HCT116 (cell line): Measurements from ENCODE around the gene PDK1. TPM values are rescaled to one million over a fixed set of nuclear protein-coding genes. Genes with fewer than 3 reads are reported as not detected.

Source experiments
- ATAC-seq: fragments of 200-7000 bp; cut with Tn5 transposase; 2 replicates; pipeline ENCODE4 v1.9.1; 2020; ENCODE audit warnings: mild to moderate bottlenecking, moderate library complexity
- BruUV-seq: library from RNA; stranded (reverse); fragments of 400-500 nt; replicated peaks from 2 replicates; lab custom pipeline; 2021; lab: Mats Ljungman, UMichigan
- CTCF ChIA-PET: fragments of 300-600 bp; sonication (Branson Sonifier 250); formaldehyde crosslinking; loops from one replicate; lab custom pipeline; 2021; ENCODE audit warnings: antibody characterized with exemption; lab: Charles Lee
- POLR2A ChIA-PET: fragments of 300-600, 350-600 bp; sonication (Branson Sonifier 250); formaldehyde crosslinking; loops from one replicate; lab custom pipeline; 2021; ENCODE audit warnings: antibody characterized with exemption; lab: Charles Lee
- RAD21 ChIA-PET, 2 experiments: fragments of 300-600 bp; sonication (Branson Sonifier 250); formaldehyde crosslinking; loops; one replicate each; lab custom pipeline; 2023; ENCODE audit warnings: low total read pairs in 2 of 2; ENCODE audit not compliant: uncharacterized antibody in 2 of 2, unreplicated experiment in 2 of 2, low non-redundant PET in 1 of 2; lab: Charles Lee
- DNase-seq: peaks from one replicate; pipeline ENCODE4 v3.0.0-alpha.2; 2010; ENCODE audit warnings: low read depth, low spot score
- H2AFZ ChIP-seq: fragments of 200-600 bp; shearing (Covaris generic), sonication (generic); 2 replicates; pipeline ENCODE4 v1.6.1; 2017; ENCODE audit warnings: low read depth, mixed run types, mixed read lengths, antibody characterized with exemption, low read length; ENCODE audit not compliant: poor library complexity, severe bottlenecking
- H3K27ac ChIP-seq: 2 replicates; pipeline ENCODE4 v1.5.1; 2012; ENCODE audit warnings: low read depth, low read length
- H3K27me3 ChIP-seq: fragments of 200-600 bp; sonication (generic); 2 replicates; pipeline ENCODE4 v1.6.1; 2016; ENCODE audit warnings: mixed run types, low read length, mixed read lengths; ENCODE audit not compliant: insufficient read depth
- H3K36me3 ChIP-seq, 2 experiments: fragments of 200-500 bp in 1 of 2; fragments of 200-600 bp in 1 of 2; sonication (Bioruptor generic) in 1 of 2; sonication (generic) in 1 of 2; 2 replicates each; pipeline versions ENCODE4 v1.5.1 to v1.6.1; 2014 to 2016; ENCODE audit warnings: low read length in 2 of 2, inconsistent platforms in 1 of 2, mixed read lengths in 1 of 2, mixed run types in 1 of 2; ENCODE audit not compliant: insufficient read depth in 2 of 2, control insufficient read depth in 1 of 2
- H3K4me1 ChIP-seq, 2 experiments: fragments of 200-600 bp in 1 of 2; sonication (generic) in 1 of 2; 2 replicates each; pipeline versions ENCODE4 v1.5.1 to v1.6.1; 2012 to 2017; ENCODE audit warnings: low read length in 2 of 2, inconsistent platforms in 1 of 2, mild to moderate bottlenecking in 1 of 2, mixed read lengths in 1 of 2, mixed run types in 1 of 2, moderate library complexity in 1 of 2; ENCODE audit not compliant: insufficient read depth in 2 of 2, control insufficient read depth in 1 of 2
- H3K4me2 ChIP-seq: fragments of 200-600 bp; sonication (generic); 2 replicates; pipeline ENCODE4 v1.6.1; 2017; ENCODE audit warnings: mixed run types, low read length, mixed read lengths
- H3K4me3 ChIP-seq, 2 experiments: fragments of 200-600 bp in 1 of 2; sonication (generic) in 1 of 2; replicated peaks in 1 of 2; 2 replicates each; pipeline ENCODE4 v1.5.1; 2011 to 2016; ENCODE audit warnings: low read length in 2 of 2, control low read depth in 1 of 2, low read depth in 1 of 2, mild to moderate bottlenecking in 1 of 2, mixed read lengths in 1 of 2, mixed run types in 1 of 2
- H3K79me2 ChIP-seq: fragments of 200-600 bp; sonication (generic); 2 replicates; pipeline ENCODE4 v1.6.1; 2017; ENCODE audit warnings: mild to moderate bottlenecking, mixed run types, low read length, moderate library complexity, mixed read lengths; ENCODE audit not compliant: insufficient read depth
- H3K9ac ChIP-seq: fragments of 200-600 bp; sonication (generic); 2 replicates; pipeline ENCODE4 v1.6.1; 2016; ENCODE audit warnings: low read length, mixed read lengths
- H3K9me2 ChIP-seq: fragments of 200-600 bp; sonication (generic), shearing (Covaris generic); 2 replicates; pipeline ENCODE4 v1.6.1; 2017; ENCODE audit warnings: mixed run types, mild to moderate bottlenecking, moderate library complexity; ENCODE audit not compliant: insufficient read depth
- H3K9me3 ChIP-seq, 2 experiments: fragments of 200-500 bp in 1 of 2; fragments of 200-600 bp in 1 of 2; sonication (Bioruptor generic) in 1 of 2; sonication (generic) in 1 of 2; 2 replicates each; pipeline ENCODE4 v1.6.1; 2014 to 2017; ENCODE audit warnings: low read length in 2 of 2, mixed read lengths in 2 of 2, inconsistent platforms in 1 of 2, low read depth in 1 of 2, mild to moderate bottlenecking in 1 of 2, mixed run types in 1 of 2, moderate library complexity in 1 of 2; ENCODE audit not compliant: control insufficient read depth in 1 of 2, insufficient read depth in 1 of 2
- H4K20me1 ChIP-seq: fragments of 200-600 bp; sonication (generic), shearing (Covaris generic); 2 replicates; pipeline ENCODE4 v1.6.1; 2017; ENCODE audit warnings: mixed run types, mild to moderate bottlenecking, moderate library complexity; ENCODE audit not compliant: insufficient read depth
- EZH2phosphoT487 ChIP-seq: fragments of 200-600 bp; IDR thresholded peaks from 2 replicates; pipeline ENCODE4 v1.6.1; 2018; ENCODE audit warnings: antibody characterized with exemption, borderline replicate concordance
- FOSL1 ChIP-seq: IDR thresholded peaks from 2 replicates; pipeline ENCODE4 v1.6.1; 2012; ENCODE audit warnings: low read depth
- JUND ChIP-seq: IDR thresholded peaks from 2 replicates; pipeline ENCODE4 v1.6.1; 2012
- POLR2A ChIP-seq: IDR thresholded peaks from 2 replicates; pipeline ENCODE4 v1.7.0; 2011; ENCODE audit warnings: borderline replicate concordance; ENCODE audit not compliant: insufficient read depth, insufficient read length; ENCODE audit errors: extremely low read depth
- RAD21 ChIP-seq: IDR thresholded peaks from 2 replicates; pipeline ENCODE4 v1.6.1; 2012; ENCODE audit warnings: low read depth, mild to moderate bottlenecking
- REST ChIP-seq: IDR thresholded peaks from 2 replicates; pipeline ENCODE4 v1.6.1; 2012; ENCODE audit warnings: low read depth
- SIN3A ChIP-seq: IDR thresholded peaks from 2 replicates; pipeline ENCODE4 v1.6.1; 2012; ENCODE audit warnings: low read depth
- SRF ChIP-seq: IDR thresholded peaks from 2 replicates; pipeline ENCODE4 v1.6.1; 2012; ENCODE audit warnings: low read depth
- ZFX ChIP-seq: fragments of 450-650 bp; IDR thresholded peaks from 2 replicates; pipeline ENCODE4 v1.6.1; 2017
- ZNF274 ChIP-seq: fragments of 200-500 bp; sonication (Bioruptor generic); IDR thresholded peaks from 2 replicates; pipeline ENCODE4 v1.6.1; 2014; ENCODE audit warnings: mild to moderate bottlenecking, low read depth, low read length, inconsistent platforms
- intact Hi-C: fragments of 100-400 bp; cut with micrococcal nuclease; formaldehyde crosslinking; loops from 2 replicates; pipeline ENCODE4 v1.10.0; 2022
- total RNA-seq: library from RNA; stranded (reverse); gene quantifications from one replicate; pipeline ENCODE4 v1.2.1, GENCODE V29; 2021; ENCODE audit not compliant: unreplicated experiment
- TF ChIP-seq, protein P1 (sequence below), 3 experiments: fragments of 200-600 bp in 1 of 3; sonication (generic) in 1 of 3; IDR thresholded peaks in 2 of 3; conservative IDR thresholded peaks in 1 of 3; 2 replicates each; pipeline ENCODE4 v1.5.1; 2012 to 2017; ENCODE audit warnings: low read depth in 2 of 3, low read length in 2 of 3, antibody characterized with exemption in 1 of 3, borderline replicate concordance in 1 of 3, control low read depth in 1 of 3, mild to moderate bottlenecking in 1 of 3, mixed read lengths in 1 of 3, mixed run types in 1 of 3, moderate library complexity in 1 of 3; ENCODE audit not compliant: insufficient read depth in 1 of 3
- TF ChIP-seq, protein P2 (sequence below): IDR thresholded peaks from 2 replicates; pipeline ENCODE4 v1.6.1; 2012

Gene PDK1
- total RNA-seq, 1 experiment from 2014 or later = 21.3 TPM

DNA sequence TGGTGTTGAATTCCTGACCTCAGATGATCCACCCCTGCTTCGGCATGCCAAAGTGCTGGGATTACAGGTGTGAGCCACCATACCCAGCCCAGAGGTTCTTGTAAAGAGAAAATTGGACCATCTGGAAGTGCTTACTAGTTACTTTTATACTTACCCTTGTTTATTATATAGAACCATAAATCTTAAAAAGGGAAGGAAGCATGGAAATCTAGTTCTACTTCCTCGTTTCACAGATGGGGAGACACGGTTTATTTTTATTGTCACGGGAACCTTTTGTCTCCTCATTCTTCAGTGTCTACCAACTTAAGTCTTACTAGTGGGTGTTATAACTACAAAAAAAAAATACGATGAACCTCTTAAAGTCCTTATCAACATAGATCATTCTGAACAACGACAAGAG is 45.8 kb upstream of the PDK1 start (continued):
- TF ChIP-seq FOSL1 = no peak
- TF ChIP-seq, protein P1, sequence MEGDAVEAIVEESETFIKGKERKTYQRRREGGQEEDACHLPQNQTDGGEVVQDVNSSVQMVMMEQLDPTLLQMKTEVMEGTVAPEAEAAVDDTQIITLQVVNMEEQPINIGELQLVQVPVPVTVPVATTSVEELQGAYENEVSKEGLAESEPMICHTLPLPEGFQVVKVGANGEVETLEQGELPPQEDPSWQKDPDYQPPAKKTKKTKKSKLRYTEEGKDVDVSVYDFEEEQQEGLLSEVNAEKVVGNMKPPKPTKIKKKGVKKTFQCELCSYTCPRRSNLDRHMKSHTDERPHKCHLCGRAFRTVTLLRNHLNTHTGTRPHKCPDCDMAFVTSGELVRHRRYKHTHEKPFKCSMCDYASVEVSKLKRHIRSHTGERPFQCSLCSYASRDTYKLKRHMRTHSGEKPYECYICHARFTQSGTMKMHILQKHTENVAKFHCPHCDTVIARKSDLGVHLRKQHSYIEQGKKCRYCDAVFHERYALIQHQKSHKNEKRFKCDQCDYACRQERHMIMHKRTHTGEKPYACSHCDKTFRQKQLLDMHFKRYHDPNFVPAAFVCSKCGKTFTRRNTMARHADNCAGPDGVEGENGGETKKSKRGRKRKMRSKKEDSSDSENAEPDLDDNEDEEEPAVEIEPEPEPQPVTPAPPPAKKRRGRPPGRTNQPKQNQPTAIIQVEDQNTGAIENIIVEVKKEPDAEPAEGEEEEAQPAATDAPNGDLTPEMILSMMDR (IDR thresholded peaks at IDR 0.05 in 2 of 3, conservative IDR thresholded peaks at IDR 0.05 in 1 of 3; ENCODE audit: borderline replicate concordance in 1 of 3, insufficient read depth in 1 of 3, low read depth in 2 of 3, low read length in 2 of 3) = no peak
- TF ChIP-seq, protein P2, sequence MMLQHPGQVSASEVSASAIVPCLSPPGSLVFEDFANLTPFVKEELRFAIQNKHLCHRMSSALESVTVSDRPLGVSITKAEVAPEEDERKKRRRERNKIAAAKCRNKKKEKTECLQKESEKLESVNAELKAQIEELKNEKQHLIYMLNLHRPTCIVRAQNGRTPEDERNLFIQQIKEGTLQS = no peak
- no peak for TF ChIP-seq POLR2A
- TF ChIP-seq ZFX = no peak
- TF ChIP-seq SIN3A = no peak
- TF ChIP-seq, all 23 proteins: peak for 0

GRCh38 chr2:172510548-172510947 is 45.3 kb upstream of the PDK1 start:
- TSS peak; percentile 3 for BruUV-seq
- POLR2A ChIA-PET = no interaction called here
- DNase-seq (no peak), ATAC-seq (no peak)
- no peaks in the 10 kb centered on the region for H3K9me2 ChIP-seq
- peaks cover 5 to 15% of the 10 kb centered on the region in 2 experiments; a peak in 1 of 4 replicates for H3K9me3 ChIP-seq
- RAD21 ChIA-PET = no interaction called here
- H3K4me2 ChIP-seq = no peak overlapping the region
- intact Hi-C loops = no loop called here
- CTCF ChIA-PET = no interaction called here
- H2AFZ ChIP-seq = no peak overlapping the region
- no peaks in the 10 kb centered on the region for H4K20me1 ChIP-seq
- TF ChIP-seq, protein P1 (IDR thresholded peaks at IDR 0.05 in 2 of 3, conservative IDR thresholded peaks at IDR 0.05 in 1 of 3; ENCODE audit: borderline replicate concordance in 1 of 3, insufficient read depth in 1 of 3, low read depth in 2 of 3, low read length in 2 of 3) = no peak
- TF ChIP-seq EZH2phosphoT487 (no peak), REST (no peak), SIN3A (no peak), SRF (no peak), POLR2A (no peak), JUND (no peak), FOSL1 (no peak), ZNF274 (no peak), RAD21 (no peak)
- no peaks in the 10 kb centered on the region for H3K27me3 ChIP-seq
- no peaks in the 10 kb centered on the region for H3K79me2 ChIP-seq
- H3K4me1 ChIP-seq = no peaks in the 10 kb centered on the region
- peaks cover 0 to 8% of the 10 kb centered on the region in 2 experiments; a peak in 1 of 4 replicates for H3K36me3 ChIP-seq
- no peak overlapping the region for H3K4me3 ChIP-seq
- no peak overlapping the region for H3K27ac ChIP-seq
- no peak overlapping the region for H3K9ac ChIP-seq
